8988T (cell line): ENCODE results near the gene CHRM2.

Experiments
- DNase-seq: peaks from one replicate; pipeline ENCODE4 v3.0.0; 2011

The CHRM2 gene

GRCh38 chr7:137036768-137037167 is 168.3 kb downstream of the CHRM2 start:
- no peak for DNase-seq

GRCh38 chr7:137038706-137039105 is 170.3 kb downstream of the CHRM2 start:
- no peak for DNase-seq

GRCh38 chr7:137040745-137041144 is 172.3 kb downstream of the CHRM2 start:
- no peak for DNase-seq

GRCh38 chr7:137045573-137045972 is 177.1 kb downstream of the CHRM2 start:
- DNase-seq = no peak

- no peak for DNase-seq
These were observed 201.0 kb downstream of the CHRM2 start for GRCh38 chr7:137069249-137069963.
